SIG-M5 (cell line): ENCODE data around the gene AURKA.
"Not testable (repeated sequence)": the region's sequence is repeated elsewhere in the genome, so short reads cannot be mapped to it uniquely, and the experiment has no call there.

Experiments
- DNase-seq: peaks from one replicate; lab custom pipeline; 2025; lab: John Stamatoyannopoulos, UW

The AURKA gene

GRCh38 chr20:56390396-56390795 lies 1.6 kb downstream of the AURKA start:
- DNase-seq = not testable (repeated sequence)

- DNase-seq = no peak
Measured at GRCh38 chr20:56389807-56390206, 2.2 kb downstream of the AURKA start.

- DNase-seq = no peak
Measured at GRCh38 chr20:56388882-56389281, 3.1 kb downstream of the AURKA start.

- DNase-seq = no peak
Measured at GRCh38 chr20:56386219-56386618, 5.8 kb downstream of the AURKA start.

GRCh38 chr20:56385130-56385529 lies 6.9 kb downstream of the AURKA start:
- DNase-seq = no peak

GRCh38 chr20:56383334-56383733 lies 8.7 kb downstream of the AURKA start:
- no peak for DNase-seq

- no peak for DNase-seq
Measured at GRCh38 chr20:56382696-56383095, 9.3 kb downstream of the AURKA start.

GRCh38 chr20:56381501-56381900 lies 10.5 kb downstream of the AURKA start:
- DNase-seq = no peak

- no peak for DNase-seq
Measured at GRCh38 chr20:56380375-56380774, 11.6 kb downstream of the AURKA start.

- DNase-seq = no peak
Measured at GRCh38 chr20:56378386-56378785, 13.6 kb downstream of the AURKA start.

- DNase-seq = no peak
Measured at GRCh38 chr20:56376331-56376730, 15.7 kb downstream of the AURKA start.

GRCh38 chr20:56373942-56374341 lies 18.1 kb downstream of the AURKA start:
- peak; percentile 89 for DNase-seq

- DNase-seq = no peak
Measured at GRCh38 chr20:56372850-56373249, 19.2 kb downstream of the AURKA start.

- no peak for DNase-seq
Measured at GRCh38 chr20:56371977-56372376, 20.0 kb downstream of the AURKA start.

- DNase-seq = no peak
Measured at GRCh38 chr20:56369179-56369578, 22.8 kb downstream of the AURKA start.

GRCh38 chr20:56368351-56369134 lies 23.5 kb downstream of the AURKA start:
- no peak for DNase-seq

- no peak for DNase-seq
Measured at GRCh38 chr20:56363491-56363890, 28.5 kb downstream of the AURKA start.

- no peak for DNase-seq
Measured at GRCh38 chr20:56362833-56363413, 29.1 kb downstream of the AURKA start.

GRCh38 chr20:56361900-56362299 lies 30.1 kb downstream of the AURKA start:
- no peak for DNase-seq

- DNase-seq = no peak
Measured at GRCh38 chr20:56360908-56361205, 31.2 kb downstream of the AURKA start.

GRCh38 chr20:56360133-56360907 lies 31.7 kb downstream of the AURKA start:
- no peak for DNase-seq

GRCh38 chr20:56359212-56360132 lies 32.5 kb downstream of the AURKA start:
- no peak for DNase-seq
